Dermis blood vessel endothelial cell (primary cell): ENCODE results near the gene CD69. TPM values are rescaled to one million over a fixed set of nuclear protein-coding genes. Genes with fewer than 3 reads are reported as not detected.
"Not testable (repeated sequence)": the region's sequence is repeated elsewhere in the genome, so short reads cannot be mapped to it uniquely, and the experiment has no call there.

ENCODE experiments used
- DNase-seq: peaks from one replicate; pipeline ENCODE4 v3.0.0; 2010
- total RNA-seq: library from RNA; depleted of rRNA; stranded (reverse); fragments of >200 nt; gene quantifications from 2 replicates; pipeline ENCODE4 v1.2.3, GENCODE V29; 2014

Gene CD69
- total RNA-seq, 1 donor from 2014 or later: 1.5 TPM

DNA sequence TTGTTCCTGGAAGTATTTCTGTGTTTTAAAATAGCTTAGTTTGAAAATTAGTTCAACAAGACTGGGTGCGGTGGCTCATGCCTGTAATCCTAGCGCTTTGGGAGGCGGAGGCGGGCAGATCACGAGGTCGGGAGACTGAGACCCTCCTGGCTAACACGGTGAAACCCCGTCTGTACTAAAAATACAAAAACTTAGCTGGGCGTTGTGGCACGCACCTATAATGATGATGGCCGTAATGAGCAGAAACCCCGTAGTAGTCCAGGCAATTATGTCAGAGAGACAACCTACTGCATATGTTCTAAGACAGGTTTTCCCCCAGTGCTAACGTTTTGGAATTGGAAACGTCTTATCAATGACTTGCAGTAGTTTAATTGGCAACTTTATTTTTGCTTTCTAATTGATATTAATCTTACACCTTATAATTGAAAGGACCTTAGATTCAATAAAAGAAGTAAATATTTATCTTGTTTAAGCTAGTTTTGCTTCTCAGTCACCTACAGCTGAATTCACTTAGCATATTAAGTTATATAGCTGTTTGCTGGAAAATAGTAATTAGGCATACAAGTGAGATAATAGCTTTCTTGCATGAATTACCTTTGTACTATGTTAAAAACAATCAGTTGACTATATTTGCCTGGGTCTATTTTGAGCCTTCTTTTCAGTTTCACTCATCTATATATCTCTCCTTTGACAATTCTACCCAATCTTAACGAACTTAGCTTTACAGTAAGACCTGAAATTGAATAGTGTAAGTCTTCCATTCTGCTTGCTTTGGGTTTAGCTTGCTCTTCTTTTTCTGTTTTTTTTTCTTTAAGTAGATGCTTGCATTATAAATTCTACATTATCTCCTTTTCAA, 43.4 kb downstream of the CD69 start:
- DNase-seq: no peak

DNA sequence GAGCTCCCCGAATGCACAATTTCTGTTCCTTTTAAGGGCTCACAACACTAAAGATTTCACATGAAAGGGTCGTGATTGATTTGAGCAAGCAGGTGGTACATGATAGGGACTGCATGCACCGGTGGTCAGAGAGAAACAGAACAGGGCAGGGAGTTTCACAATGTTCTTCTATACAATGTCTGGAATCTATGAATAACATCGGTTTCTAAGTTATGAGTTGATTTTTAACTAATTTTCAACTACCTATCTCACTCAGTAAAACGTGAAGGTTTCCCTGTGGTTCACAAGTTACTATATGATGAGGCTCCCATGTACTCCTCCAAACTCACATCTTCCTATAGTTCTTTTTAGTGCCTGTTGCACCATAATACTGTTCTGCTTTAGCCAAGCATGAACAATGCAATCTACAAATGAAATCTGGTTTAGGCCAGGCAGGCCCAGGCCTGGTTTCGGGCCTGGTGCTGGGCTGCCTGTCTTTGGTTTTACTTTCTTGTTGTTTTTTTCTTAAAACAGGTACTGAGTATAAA, 47.6 kb downstream of the CD69 start:
- DNase-seq: not testable (repeated sequence)

DNA sequence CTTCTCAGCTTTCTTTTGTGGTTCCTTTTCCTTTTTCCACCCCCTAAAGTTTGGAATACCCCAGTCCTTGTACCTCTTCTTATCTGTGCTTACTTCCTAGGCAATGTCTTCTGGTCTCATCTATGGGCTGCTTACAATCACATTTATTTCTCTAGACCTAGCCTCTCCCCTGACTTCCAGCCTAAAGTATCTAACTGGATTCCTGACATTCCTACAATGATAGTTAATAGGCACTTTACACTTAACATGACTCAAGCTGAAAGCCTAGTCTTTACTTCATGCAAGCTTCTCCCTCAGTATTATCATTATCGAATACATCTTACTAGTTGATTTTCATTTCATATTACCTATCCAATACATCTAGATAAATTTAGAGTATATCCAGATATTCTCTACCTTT, 49.0 kb downstream of the CD69 start:
- no peak for DNase-seq

DNA sequence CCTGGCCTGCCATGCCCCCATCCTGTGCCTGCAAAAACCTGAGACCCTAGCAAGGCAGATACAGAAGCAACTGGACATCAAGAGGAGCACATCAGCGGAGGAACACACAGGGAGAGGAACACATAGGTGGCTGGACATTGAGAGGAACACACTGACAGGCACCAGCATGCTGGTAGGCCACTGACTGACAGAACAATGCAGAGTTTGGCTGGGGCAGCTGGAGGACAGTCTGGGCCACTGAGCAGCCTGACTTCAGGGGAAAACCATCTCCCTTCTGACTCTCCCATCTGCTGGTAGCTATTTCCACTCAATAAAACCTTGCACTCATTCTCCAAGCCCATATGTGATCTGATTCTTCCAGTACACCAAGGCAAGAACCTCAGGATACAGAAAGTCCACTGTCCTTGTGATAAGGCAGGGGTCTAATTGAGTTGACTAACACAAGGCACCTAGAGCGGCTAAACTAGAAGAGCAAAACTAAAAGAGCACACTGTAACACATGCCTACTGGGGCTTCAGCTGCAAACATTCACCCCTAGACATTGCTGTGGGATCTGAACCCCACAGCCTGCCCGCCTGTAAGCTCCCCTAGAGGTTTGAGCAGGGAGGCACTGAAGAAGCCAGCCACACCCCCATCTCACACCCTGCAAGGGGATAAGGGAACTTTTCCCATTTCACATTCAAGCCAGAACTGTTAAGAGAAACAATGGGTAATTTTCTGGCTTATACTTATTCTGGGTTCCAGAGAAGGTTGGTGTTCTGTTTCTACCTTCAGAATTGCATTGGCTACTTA, 49.9 kb downstream of the CD69 start:
- no peak for DNase-seq

DNA sequence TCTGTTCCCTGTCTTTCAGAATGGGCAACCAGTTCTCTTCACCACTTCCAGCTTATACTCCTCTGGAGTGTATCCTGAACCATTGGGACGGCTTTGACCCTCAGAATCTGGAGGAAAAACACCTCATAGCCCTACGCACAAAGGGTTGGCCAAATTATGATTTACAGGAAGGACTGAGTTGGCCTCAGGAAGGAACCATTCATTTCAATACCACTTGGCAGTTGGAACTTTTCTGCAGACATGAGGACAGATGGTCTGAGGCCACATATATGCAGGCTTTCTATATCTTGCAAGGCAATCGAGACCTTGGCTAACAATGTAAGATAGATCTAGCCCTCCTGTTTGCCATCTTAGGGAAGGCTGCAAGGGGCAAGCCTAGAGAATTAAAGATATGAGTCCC, 51.8 kb downstream of the CD69 start:
- peak; percentile 50 for DNase-seq

DNA sequence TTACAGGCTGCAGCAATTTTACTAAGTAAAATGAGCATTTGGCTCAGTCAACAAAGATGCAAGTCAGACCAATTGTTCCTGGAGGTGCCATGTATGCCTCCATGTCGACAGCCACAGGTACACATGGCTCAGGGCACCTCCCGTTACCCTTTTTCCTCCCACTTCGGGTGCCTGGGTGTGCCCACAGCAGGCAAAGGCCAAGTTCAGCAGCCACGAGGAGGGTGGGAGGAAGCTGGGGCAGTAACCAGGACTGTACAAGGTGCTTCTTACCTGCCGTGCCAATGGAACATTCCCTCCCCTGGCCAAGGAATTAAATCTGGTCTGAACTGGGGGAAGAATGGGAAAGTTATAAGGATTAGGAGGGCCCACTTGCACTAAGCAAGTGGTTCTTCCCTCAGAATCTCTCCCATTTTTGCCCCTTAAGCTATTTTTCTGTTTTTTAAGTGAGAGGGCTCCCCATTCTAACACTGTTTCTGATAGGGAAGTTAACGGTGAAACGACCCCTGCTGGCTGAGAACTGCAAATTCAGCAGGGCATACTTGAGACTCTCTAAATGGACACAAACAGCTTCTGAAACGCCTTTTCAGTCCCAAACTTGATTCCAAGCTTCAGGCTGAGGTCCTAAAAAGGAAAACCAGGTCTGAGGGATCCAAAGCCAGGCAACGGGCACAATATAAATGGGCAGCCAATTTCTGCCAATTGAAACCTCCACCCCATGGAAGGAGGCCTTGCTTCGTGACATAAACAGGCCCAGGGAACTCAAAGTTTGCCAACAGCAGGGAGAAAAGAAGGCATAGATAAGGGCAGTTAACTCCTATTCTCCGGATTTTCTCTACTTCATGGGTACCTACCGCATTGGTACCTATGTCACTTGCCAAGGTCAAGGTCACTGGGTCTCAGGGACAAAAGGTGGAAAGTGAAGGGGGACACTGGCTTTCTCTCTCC, 52.6 kb downstream of the CD69 start:
- DNase-seq: peak; percentile 75

DNA sequence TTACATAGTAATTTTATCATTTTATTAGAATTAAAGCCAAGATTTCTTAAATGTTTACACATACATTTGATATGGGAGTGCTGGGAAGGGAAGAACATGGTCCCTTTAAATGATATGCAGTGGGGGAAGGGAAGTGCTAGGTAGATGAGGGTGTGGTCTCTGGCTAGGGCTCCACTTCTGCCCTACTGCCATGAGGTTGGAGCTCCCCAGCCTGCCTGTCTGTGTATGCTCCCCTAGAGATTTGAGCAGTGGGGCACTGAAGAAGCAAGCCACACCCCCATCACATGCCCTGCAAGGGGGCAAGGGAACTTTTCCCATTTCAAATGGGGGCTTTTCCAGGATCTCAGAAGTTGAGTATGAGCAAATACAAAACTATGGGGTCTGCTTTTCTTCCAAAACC, 53.3 kb downstream of the CD69 start:
- no peak for DNase-seq

DNA sequence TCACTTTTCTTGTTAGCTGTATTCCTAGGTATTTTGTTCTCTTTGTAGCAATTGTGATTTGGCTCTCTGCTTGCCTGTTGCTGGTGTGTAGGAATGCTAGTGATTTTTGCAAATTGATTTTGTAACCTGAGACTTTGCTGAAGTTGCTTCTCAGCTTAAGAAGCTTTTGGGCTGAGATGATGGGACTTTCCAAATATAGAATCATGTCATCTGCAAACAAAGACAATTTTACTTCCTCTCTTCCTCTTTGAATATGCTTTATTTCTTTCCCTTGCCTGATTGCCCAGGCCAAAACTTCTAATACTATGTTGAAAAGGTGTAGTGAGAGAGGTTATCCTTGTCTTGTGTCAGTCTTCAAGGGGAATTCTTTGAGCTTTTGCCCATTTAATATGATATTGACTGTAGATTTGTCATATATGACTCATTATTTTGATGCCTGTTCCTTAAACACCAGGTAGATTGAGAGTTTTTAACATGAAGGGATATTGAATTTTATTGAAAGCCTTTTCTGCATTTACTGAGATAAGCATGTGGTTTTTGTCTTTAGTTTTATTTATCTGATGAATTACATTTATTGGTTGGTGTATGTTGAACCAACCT, 54.5 kb downstream of the CD69 start:
- DNase-seq: no peak

DNA sequence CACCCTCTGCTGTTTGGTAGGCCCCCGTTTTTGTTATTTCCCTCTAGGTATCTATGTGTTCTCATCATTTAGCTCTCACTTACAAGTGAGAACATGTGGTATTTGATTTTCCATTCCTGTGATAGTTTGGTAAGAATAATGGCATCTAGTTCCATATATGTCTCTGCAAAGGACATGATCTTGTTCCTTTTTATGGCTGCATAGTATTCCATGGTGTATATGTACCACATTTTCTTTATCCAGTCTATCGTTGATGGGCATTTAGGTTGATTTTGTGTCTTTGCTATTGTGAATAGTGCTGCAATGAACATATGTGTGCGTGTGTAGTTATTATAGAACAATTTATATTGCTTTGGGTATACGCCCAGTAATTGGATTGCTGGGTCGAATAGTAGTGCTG, 56.1 kb downstream of the CD69 start:
- DNase-seq: not testable (repeated sequence)

Other genes with a start within 250 kb of the CD69 start
- gene KLRB1, start 153.0 kb downstream of the CD69 start, total RNA-seq: not detected in 2 replicates
- gene CLEC2D, start 91.2 kb downstream of the CD69 start, total RNA-seq: 1.2 and 2.4 TPM in 2 replicates
- not detected in 2 replicates for gene CLECL1, start 27.8 kb downstream of the CD69 start, total RNA-seq
- gene KLRF1, start 66.6 kb upstream of the CD69 start, total RNA-seq: not detected in 2 replicates
- gene CLEC2B, start 108.5 kb upstream of the CD69 start, total RNA-seq: 39.9 and 78.8 TPM in 2 replicates
- gene KLRF2, start 120.6 kb upstream of the CD69 start, total RNA-seq: not detected in 2 replicates
- gene CLEC2A, start 171.5 kb upstream of the CD69 start, total RNA-seq: not detected in 2 replicates
- gene CLEC12A, start 210.5 kb upstream of the CD69 start, total RNA-seq: not detected in 2 replicates
- not detected in 2 replicates for gene CLEC1B, start 238.2 kb upstream of the CD69 start, total RNA-seq
- gene CLEC12B, start 249.7 kb upstream of the CD69 start, total RNA-seq: under 0.01 and 0.19 TPM in 2 replicates